Activated CD8-positive, alpha-beta memory T cell treated with anti-CD3 and anti-CD28 coated beads, Interleukin-2, amount 10 ng/mL, durations not matched to agents 7 days and 5 days (primary cell): Measurements from ENCODE around the gene LIPH. TPM values are rescaled to one million over a fixed set of nuclear protein-coding genes. Genes with fewer than 3 reads are reported as not detected.

ENCODE experiments used
- ATAC-seq: fragments of 150-1000 bp; cut with Tn5 transposase; one replicate; pipeline ENCODE4 v1.10.0; 2021; ENCODE audit warnings: moderate library complexity
- CTCF ChIA-PET: fragments of 350-600 bp; sonication (Branson Sonifier 250); formaldehyde crosslinking; loops from one replicate; lab custom pipeline; 2021; ENCODE audit warnings: antibody characterized with exemption; lab: Charles Lee
- DNase-seq: peaks from one replicate; pipeline ENCODE4 v3.0.0-alpha.2; 2020
- H3K27ac Mint-ChIP-seq: one replicate; pipeline ENCODE4 v1.8.0; 2021; ENCODE audit warnings: mild to moderate bottlenecking, mixed read lengths
- H3K27me3 Mint-ChIP-seq: one replicate; pipeline ENCODE4 v1.8.0; 2021; ENCODE audit warnings: mixed read lengths
- H3K36me3 Mint-ChIP-seq: one replicate; pipeline ENCODE4 v1.8.0; 2021; ENCODE audit warnings: mild to moderate bottlenecking, mixed read lengths
- H3K4me1 Mint-ChIP-seq: one replicate; pipeline ENCODE4 v1.8.0; 2021; ENCODE audit warnings: mixed read lengths
- H3K4me3 Mint-ChIP-seq: one replicate; pipeline ENCODE4 v1.8.0; 2021; ENCODE audit warnings: mild to moderate bottlenecking, moderate library complexity, mixed read lengths
- H3K9me3 Mint-ChIP-seq: one replicate; pipeline ENCODE4 v1.8.0; 2022; ENCODE audit warnings: low read depth, mixed read lengths
- total RNA-seq, 2 experiments: library from RNA; stranded (reverse); gene quantifications; one replicate each; pipeline ENCODE4 v1.2.3, GENCODE V29; 2021

Gene LIPH
- total RNA-seq, 2 experiments from 2014 or later, result not detected

- ATAC-seq (no peak), DNase-seq (no peak)
- CTCF ChIA-PET, result interaction anchor here (0.9 kb wide), 1 partner anchor 10 kb away, joined by 3 read pairs; no protein-coding TSS in a partner anchor
- H3K9me3 Mint-ChIP-seq, result no peaks in the 10 kb centered on the region
- H3K27me3 Mint-ChIP-seq, result no peaks in the 10 kb centered on the region
- H3K4me1 Mint-ChIP-seq, result no peaks in the 10 kb centered on the region
- H3K36me3 Mint-ChIP-seq, result no peaks in the 10 kb centered on the region
- H3K27ac Mint-ChIP-seq, result no peak overlapping the region
- no peak overlapping the region for H3K4me3 Mint-ChIP-seq
Observed at GRCh38 chr3:185530856-185531255, 21.5 kb downstream of the LIPH start.

- no peak overlapping the region for H3K27ac Mint-ChIP-seq
- DNase-seq, result no peak
- CTCF ChIA-PET, result no interaction called here
Observed at GRCh38 chr3:185528532-185528931, 23.9 kb downstream of the LIPH start.

GRCh38 chr3:185527364-185527763 is 25.0 kb downstream of the LIPH start:
- peaks cover 4% of the 10 kb centered on the region for H3K27me3 Mint-ChIP-seq
- no peaks in the 10 kb centered on the region for H3K36me3 Mint-ChIP-seq
- H3K4me3 Mint-ChIP-seq, result no peak overlapping the region
- ATAC-seq, result no peak
- CTCF ChIA-PET, result no interaction called here
- no peaks in the 10 kb centered on the region for H3K9me3 Mint-ChIP-seq
- no peaks in the 10 kb centered on the region for H3K4me1 Mint-ChIP-seq
- DNase-seq, result no peak
- H3K27ac Mint-ChIP-seq, result no peak overlapping the region

More at GRCh38 chr3:185528532-185528931, 23.9 kb downstream of the LIPH start:
- Mint-ChIP-seq H3K36me3 (no peaks in the 10 kb centered on the region), H3K9me3 (no peaks in the 10 kb centered on the region), H3K4me1 (no peaks in the 10 kb centered on the region), H3K27me3 (peaks cover 3% of the 10 kb centered on the region), H3K4me3 (no peak overlapping the region)
- no peak for ATAC-seq

- CTCF ChIA-PET, result no interaction called here
- no peak overlapping the region for H3K27ac Mint-ChIP-seq
- peaks cover 6% of the 10 kb centered on the region for H3K27me3 Mint-ChIP-seq
- no peaks in the 10 kb centered on the region for H3K36me3 Mint-ChIP-seq
- DNase-seq (no peak), ATAC-seq (no peak)
- no peak overlapping the region for H3K4me3 Mint-ChIP-seq
- H3K4me1 Mint-ChIP-seq, result no peaks in the 10 kb centered on the region
- H3K9me3 Mint-ChIP-seq, result no peaks in the 10 kb centered on the region
Observed at GRCh38 chr3:185526349-185526951, 25.9 kb downstream of the LIPH start.

GRCh38 chr3:185521349-185522138 is 30.8 kb downstream of the LIPH start:
- Mint-ChIP-seq H3K27ac (no peak overlapping the region), H3K4me1 (no peaks in the 10 kb centered on the region), H3K36me3 (no peaks in the 10 kb centered on the region), H3K27me3 (peaks cover 18% of the 10 kb centered on the region), H3K9me3 (no peaks in the 10 kb centered on the region), H3K4me3 (no peak overlapping the region)
- no peak for DNase-seq
- CTCF ChIA-PET, result interaction anchor here (0.5 kb wide), 1 partner anchor 54 kb away, joined by 3 read pairs; no protein-coding TSS in a partner anchor
- no peak for ATAC-seq

- Mint-ChIP-seq H3K36me3 (no peaks in the 10 kb centered on the region), H3K4me3 (no peak overlapping the region), H3K4me1 (no peaks in the 10 kb centered on the region), H3K27me3 (peaks cover 26% of the 10 kb centered on the region), H3K9me3 (no peaks in the 10 kb centered on the region), H3K27ac (no peak overlapping the region)
- DNase-seq (no peak), ATAC-seq (no peak)
- CTCF ChIA-PET, result no interaction called here
Observed at GRCh38 chr3:185519021-185519420, 33.4 kb downstream of the LIPH start.

- no peaks in the 10 kb centered on the region for H3K9me3 Mint-ChIP-seq
- ATAC-seq, result no peak
- no peak overlapping the region for H3K4me3 Mint-ChIP-seq
- no peaks in the 10 kb centered on the region for H3K36me3 Mint-ChIP-seq
- no peak overlapping the region for H3K27ac Mint-ChIP-seq
- no peaks in the 10 kb centered on the region for H3K4me1 Mint-ChIP-seq
- peaks cover 32% of the 10 kb centered on the region for H3K27me3 Mint-ChIP-seq
- CTCF ChIA-PET, result no interaction called here
- no peak for DNase-seq
Observed at GRCh38 chr3:185517387-185518130, 34.8 kb downstream of the LIPH start.

GRCh38 chr3:185511711-185512110 is 40.7 kb downstream of the LIPH start:
- peaks cover 19% of the 10 kb centered on the region for H3K27me3 Mint-ChIP-seq
- CTCF ChIA-PET, result no interaction called here
- no peaks in the 10 kb centered on the region for H3K9me3 Mint-ChIP-seq

GRCh38 chr3:185508335-185508991 is 43.9 kb downstream of the LIPH start:
- CTCF ChIA-PET, result interaction anchor here (2.2 kb wide), 1 partner anchor 50 kb away, joined by 6 read pairs; no protein-coding TSS in a partner anchor
- ATAC-seq (no peak), DNase-seq (no peak)
- Mint-ChIP-seq H3K4me3 (no peak overlapping the region), H3K36me3 (no peaks in the 10 kb centered on the region), H3K27ac (no peak overlapping the region), H3K4me1 (no peaks in the 10 kb centered on the region), H3K27me3 (peaks cover 7% of the 10 kb centered on the region), H3K9me3 (no peaks in the 10 kb centered on the region)

More at GRCh38 chr3:185511711-185512110, 40.7 kb downstream of the LIPH start:
- ATAC-seq, result no peak
- DNase-seq, result no peak
- Mint-ChIP-seq H3K36me3 (no peaks in the 10 kb centered on the region), H3K27ac (no peak overlapping the region), H3K4me3 (no peak overlapping the region), H3K4me1 (no peaks in the 10 kb centered on the region)

GRCh38 chr3:185507883-185508282 is 44.5 kb downstream of the LIPH start:
- Mint-ChIP-seq H3K4me3 (no peak overlapping the region), H3K4me1 (no peaks in the 10 kb centered on the region), H3K36me3 (no peaks in the 10 kb centered on the region), H3K27ac (no peak overlapping the region), H3K9me3 (no peaks in the 10 kb centered on the region), H3K27me3 (peaks cover 3% of the 10 kb centered on the region)
- DNase-seq (no peak), ATAC-seq (no peak)
- CTCF ChIA-PET, result interaction anchor here (2.2 kb wide), 1 partner anchor 51 kb away, joined by 6 read pairs; no protein-coding TSS in a partner anchor

- Mint-ChIP-seq H3K27ac (no peak overlapping the region), H3K27me3 (no peaks in the 10 kb centered on the region), H3K36me3 (no peaks in the 10 kb centered on the region), H3K4me1 (no peaks in the 10 kb centered on the region), H3K4me3 (no peak overlapping the region), H3K9me3 (no peaks in the 10 kb centered on the region)
- ATAC-seq (no peak), DNase-seq (no peak)
- CTCF ChIA-PET, result no interaction called here
Observed at GRCh38 chr3:185504636-185505035, 47.8 kb downstream of the LIPH start.

- H3K36me3 Mint-ChIP-seq, result no peaks in the 10 kb centered on the region
- peaks cover 5% of the 10 kb centered on the region for H3K4me1 Mint-ChIP-seq
- no peaks in the 10 kb centered on the region for H3K9me3 Mint-ChIP-seq
- CTCF ChIA-PET, result no interaction called here
- H3K4me3 Mint-ChIP-seq, result no peak overlapping the region
- DNase-seq (no peak), ATAC-seq (no peak)
- H3K27ac Mint-ChIP-seq, result no peak overlapping the region
- no peaks in the 10 kb centered on the region for H3K27me3 Mint-ChIP-seq
Observed at GRCh38 chr3:185503521-185503920, 48.9 kb downstream of the LIPH start.

GRCh38 chr3:185502987-185503386 is 49.4 kb downstream of the LIPH start:
- H3K36me3 Mint-ChIP-seq, result no peaks in the 10 kb centered on the region
- H3K27ac Mint-ChIP-seq, result no peak overlapping the region
- no peaks in the 10 kb centered on the region for H3K27me3 Mint-ChIP-seq
- CTCF ChIA-PET, result no interaction called here
- no peak overlapping the region for H3K4me3 Mint-ChIP-seq
- ATAC-seq (no peak), DNase-seq (no peak)
- peaks cover 7% of the 10 kb centered on the region for H3K4me1 Mint-ChIP-seq
- no peaks in the 10 kb centered on the region for H3K9me3 Mint-ChIP-seq
